BLaER1 treated with 17β-estradiol and CSF1 and Interleukin-3, amounts not matched to agents 10 nM and 100 nM (cell line): ENCODE results near the gene LRRC25.

ENCODE experiments used
- H3K27ac ChIP-seq, 11 experiments: shearing (Covaris generic); formaldehyde crosslinking; 2 replicates each; pipeline ENCODE4 v1.8.1; 2022
- H3K27me3 ChIP-seq, 11 experiments: shearing (Covaris generic); formaldehyde crosslinking; 2 replicates each; pipeline ENCODE4 v1.8.1; 2022
- H3K36me3 ChIP-seq, 11 experiments: shearing (Covaris generic); formaldehyde crosslinking; 2 replicates each; pipeline ENCODE4 v1.8.1; 2022
- H3K4me1 ChIP-seq, 10 experiments: shearing (Covaris generic); formaldehyde crosslinking; 2 replicates each; pipeline ENCODE4 v1.8.1; 2022
- H3K4me2 ChIP-seq, 11 experiments: shearing (Covaris generic); formaldehyde crosslinking; 2 replicates each; pipeline ENCODE4 v1.8.1; 2022
- H3K4me3 ChIP-seq, 10 experiments: shearing (Covaris generic); formaldehyde crosslinking; 2 replicates each; pipeline ENCODE4 v1.8.1; 2022
- H3K9ac ChIP-seq, 11 experiments: shearing (Covaris generic); formaldehyde crosslinking; 2 replicates each; pipeline ENCODE4 v1.8.1; 2022
- H3K9me3 ChIP-seq, 11 experiments: shearing (Covaris generic); formaldehyde crosslinking; replicated peaks in 1 of 11; 2 replicates each; pipeline ENCODE4 v1.8.1; 2022
- H4K20me1 ChIP-seq, 11 experiments: shearing (Covaris generic); formaldehyde crosslinking; 2 replicates each; pipeline ENCODE4 v1.8.1; 2022
- Cebpa-rat ChIP-seq, 11 experiments: shearing (Covaris generic); IDR thresholded peaks; 2 replicates each; pipeline ENCODE4 v1.8.1; 2022

LRRC25 gene

GRCh38 chr19:18392926-18393325 is 4.5 kb downstream of the LRRC25 start:
- peak overlapping the region; percentile 15 to 99 (median 66); a peak in 21 of 22 replicates for H3K4me2 ChIP-seq

DNA sequence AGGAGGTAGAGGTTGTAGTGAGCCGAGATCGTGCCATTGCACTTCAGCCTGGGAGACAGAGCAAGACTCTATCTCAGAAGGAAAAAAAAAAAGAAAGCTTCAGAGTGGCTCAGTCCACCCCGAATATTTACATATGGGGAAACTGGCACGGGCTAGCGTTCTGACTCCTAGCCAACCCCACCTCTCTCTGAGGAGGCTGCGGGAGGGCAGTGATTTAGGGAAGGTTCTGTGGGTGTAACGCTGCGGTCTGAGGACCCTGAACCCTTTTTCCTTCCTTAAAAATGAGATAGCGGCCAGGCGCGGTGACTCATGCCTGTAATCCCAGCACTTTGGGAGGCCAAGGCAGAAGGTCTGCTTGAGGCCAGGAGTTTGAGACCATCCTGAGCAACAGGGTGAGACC is 5.0 kb downstream of the LRRC25 start:
- Histone ChIP-seq H3K27me3 (peaks cover 0 to 50% (median 26%) of the 10 kb centered on the region in 11 experiments; a peak in 17 of 22 replicates), H3K9ac (peak overlapping the region in 6 of 11 experiments; percentile 10 to 86 (median 66); a peak in 10 of 22 replicates)
- TF ChIP-seq Cebpa-rat (IDR thresholded peaks at IDR 0.05): no peak

More at GRCh38 chr19:18392926-18393325, 4.5 kb downstream of the LRRC25 start:
- H3K36me3 ChIP-seq: peaks cover 0 to 88% (median 0%) of the 10 kb centered on the region in 11 experiments; a peak in 6 of 22 replicates
- H3K9me3 ChIP-seq: no peaks in the 10 kb centered on the region
- peaks cover 0 to 68% (median 0%) of the 10 kb centered on the region in 11 experiments; a peak in 5 of 22 replicates for H4K20me1 ChIP-seq
- peak overlapping the region in 6 of 11 experiments; percentile 40 to 85 (median 74); a peak in 12 of 22 replicates for H3K27ac ChIP-seq
- peaks cover 22 to 100% (median 45%) of the 10 kb centered on the region in 10 experiments for H3K4me1 ChIP-seq
- peak overlapping the region in 4 of 10 experiments; percentile 21 to 97 (median 78); a peak in 6 of 20 replicates for H3K4me3 ChIP-seq
- peak overlapping the region in 5 of 11 experiments; percentile 10 to 86 (median 77); a peak in 10 of 22 replicates for H3K9ac ChIP-seq
- H3K27me3 ChIP-seq: peaks cover 0 to 48% (median 20%) of the 10 kb centered on the region in 11 experiments; a peak in 17 of 22 replicates
- TF ChIP-seq Cebpa-rat (IDR thresholded peaks at IDR 0.05): no peak

DNA sequence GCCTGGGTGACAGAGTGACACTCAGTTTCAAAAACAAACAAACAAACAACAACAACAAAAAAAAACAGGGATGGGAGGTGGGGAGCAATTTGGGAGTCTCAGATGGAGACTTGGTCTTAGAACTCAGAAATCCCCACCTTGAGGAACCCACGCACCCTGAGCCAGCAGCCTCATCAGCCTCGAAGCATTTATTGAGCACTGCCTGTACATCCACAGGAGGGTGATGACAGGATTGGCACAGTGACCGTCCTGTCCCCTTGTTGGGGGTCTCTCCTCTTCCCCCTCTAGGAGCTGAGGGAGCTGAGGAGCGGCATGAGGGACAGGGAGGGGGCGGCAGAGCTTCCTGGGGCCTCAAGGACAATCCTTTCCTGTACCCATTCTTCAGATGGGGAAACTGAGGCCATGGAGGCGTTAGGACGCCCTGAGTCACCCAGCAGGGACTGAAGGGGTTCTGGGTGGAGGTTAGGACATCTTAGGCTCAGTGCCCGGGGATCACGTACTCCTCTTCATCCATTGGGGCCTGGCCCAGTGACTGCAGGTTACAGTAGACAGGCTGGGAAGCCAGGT is 5.8 kb downstream of the LRRC25 start:
- peak overlapping the region in 3 of 10 experiments; percentile 32 to 97 (median 81); a peak in 6 of 20 replicates for H3K4me3 ChIP-seq
- peak overlapping the region in 8 of 11 experiments; percentile 56 to 99 (median 80); a peak in 15 of 22 replicates for H3K4me2 ChIP-seq
- H3K36me3 ChIP-seq: peaks cover 0 to 83% (median 0%) of the 10 kb centered on the region in 11 experiments; a peak in 6 of 22 replicates
- peak overlapping the region in 6 of 11 experiments; percentile 33 to 85 (median 54); a peak in 9 of 22 replicates for H3K27ac ChIP-seq
- no peaks in the 10 kb centered on the region for H3K9me3 ChIP-seq
- H3K27me3 ChIP-seq: peaks cover 0 to 52% (median 34%) of the 10 kb centered on the region in 11 experiments; a peak in 17 of 22 replicates
- H3K9ac ChIP-seq: peak overlapping the region in 5 of 11 experiments; percentile 15 to 86 (median 66); a peak in 8 of 22 replicates
- TF ChIP-seq Cebpa-rat (IDR thresholded peaks at IDR 0.05): no peak
- peaks cover 27 to 100% (median 48%) of the 10 kb centered on the region in 10 experiments for H3K4me1 ChIP-seq
- H4K20me1 ChIP-seq: peaks cover 0 to 70% (median 0%) of the 10 kb centered on the region in 11 experiments; a peak in 5 of 22 replicates

More for the DNA sequence above, 5.0 kb downstream of the LRRC25 start:
- H3K36me3 ChIP-seq: peaks cover 0 to 90% (median 0%) of the 10 kb centered on the region in 11 experiments; a peak in 6 of 22 replicates
- peak overlapping the region in 6 of 11 experiments; percentile 40 to 85 (median 74); a peak in 12 of 22 replicates for H3K27ac ChIP-seq
- peak overlapping the region in 4 of 10 experiments; percentile 25 to 97 (median 78); a peak in 7 of 20 replicates for H3K4me3 ChIP-seq
- H3K9me3 ChIP-seq: no peaks in the 10 kb centered on the region
- peaks cover 23 to 100% (median 46%) of the 10 kb centered on the region in 10 experiments for H3K4me1 ChIP-seq
- H3K4me2 ChIP-seq: peak overlapping the region; percentile 15 to 99 (median 66)
- peaks cover 0 to 68% (median 0%) of the 10 kb centered on the region in 11 experiments; a peak in 5 of 22 replicates for H4K20me1 ChIP-seq

GRCh38 chr19:18390065-18390907 is 7.1 kb downstream of the LRRC25 start:
- peaks cover 27 to 100% (median 58%) of the 10 kb centered on the region in 10 experiments for H3K4me1 ChIP-seq
- no peak overlapping the region for H3K27ac ChIP-seq
- H3K9ac ChIP-seq: peak overlapping the region in 2 of 11 experiments; percentile 53 to 86; a peak in 3 of 22 replicates

GRCh38 chr19:18389726-18390064 is 7.7 kb downstream of the LRRC25 start:
- H3K4me2 ChIP-seq: peak overlapping the region in 3 of 11 experiments; percentile 95 to 99 (median 99); a peak in 6 of 22 replicates
- no peak overlapping the region for H3K4me3 ChIP-seq

More at GRCh38 chr19:18390065-18390907, 7.1 kb downstream of the LRRC25 start:
- H3K36me3 ChIP-seq: peaks cover 0 to 70% (median 0%) of the 10 kb centered on the region in 11 experiments; a peak in 6 of 22 replicates
- peak overlapping the region in 1 of 10 experiments; percentile 97; a peak in 3 of 20 replicates for H3K4me3 ChIP-seq
- H3K27me3 ChIP-seq: peaks cover 0 to 54% (median 35%) of the 10 kb centered on the region in 11 experiments; a peak in 17 of 22 replicates
- H4K20me1 ChIP-seq: peaks cover 0 to 58% (median 0%) of the 10 kb centered on the region in 11 experiments; a peak in 4 of 22 replicates
- H3K4me2 ChIP-seq: peak overlapping the region in 3 of 11 experiments; percentile 95 to 99 (median 99); a peak in 6 of 22 replicates
- H3K9me3 ChIP-seq: no peaks in the 10 kb centered on the region
- no peak for TF ChIP-seq Cebpa-rat (IDR thresholded peaks at IDR 0.05)

DNA sequence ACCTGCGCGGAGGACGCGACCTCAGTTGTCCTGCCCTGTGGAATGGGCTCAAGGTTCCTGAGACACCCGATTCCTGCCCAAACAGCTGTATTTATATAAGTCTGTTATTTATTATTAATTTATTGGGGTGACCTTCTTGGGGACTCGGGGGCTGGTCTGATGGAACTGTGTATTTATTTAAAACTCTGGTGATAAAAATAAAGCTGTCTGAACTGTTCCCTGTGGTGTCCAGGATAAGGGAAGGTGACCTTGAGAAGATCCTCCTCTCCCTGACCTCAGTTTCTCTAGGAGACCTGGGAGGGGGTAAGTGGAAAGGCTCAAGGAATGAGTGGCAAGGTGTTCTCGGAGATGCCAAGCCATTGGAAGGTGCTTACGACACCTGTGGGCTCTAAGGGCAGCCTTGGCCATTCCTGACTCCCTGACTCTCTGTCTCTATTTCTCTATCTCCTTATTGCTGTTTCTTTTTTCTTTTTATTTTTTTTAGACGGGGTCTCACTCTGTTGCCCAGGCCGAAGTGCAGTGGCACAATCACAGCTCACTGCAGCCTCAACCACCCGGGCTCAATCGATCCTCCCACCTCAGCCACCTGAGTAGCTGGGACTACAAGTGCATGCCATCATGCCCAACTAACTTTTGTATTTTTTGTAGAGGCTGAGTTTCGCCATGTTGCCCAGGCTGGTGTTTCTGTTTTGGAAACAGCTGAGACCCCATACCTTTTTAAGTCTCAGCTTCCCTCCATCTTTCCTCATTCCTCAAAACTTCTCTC is 8.3 kb downstream of the LRRC25 start:
- H3K4me1 ChIP-seq: peaks cover 27 to 95% (median 61%) of the 10 kb centered on the region in 10 experiments
- H3K4me3 ChIP-seq: peak overlapping the region in 7 of 10 experiments; percentile 38 to 58 (median 45); a peak in 12 of 20 replicates
- peaks cover 0 to 58% (median 0%) of the 10 kb centered on the region in 11 experiments; a peak in 6 of 22 replicates for H3K36me3 ChIP-seq
- no peak overlapping the region for H3K27ac ChIP-seq
- peaks cover 0 to 54% (median 35%) of the 10 kb centered on the region in 11 experiments; a peak in 17 of 22 replicates for H3K27me3 ChIP-seq
- peak overlapping the region; percentile 83 to 99 (median 89) for H3K4me2 ChIP-seq
- peak overlapping the region in 8 of 11 experiments; percentile 26 to 86 (median 57); a peak in 9 of 22 replicates for H3K9ac ChIP-seq
- TF ChIP-seq Cebpa-rat (IDR thresholded peaks at IDR 0.05): no peak
- H4K20me1 ChIP-seq: peaks cover 0 to 57% (median 0%) of the 10 kb centered on the region in 11 experiments; a peak in 4 of 22 replicates
- no peaks in the 10 kb centered on the region for H3K9me3 ChIP-seq

More at GRCh38 chr19:18389726-18390064, 7.7 kb downstream of the LRRC25 start:
- Histone ChIP-seq H3K9ac (peak overlapping the region in 2 of 11 experiments; percentile 53 to 86; a peak in 4 of 22 replicates), H4K20me1 (peaks cover 0 to 57% (median 0%) of the 10 kb centered on the region in 11 experiments; a peak in 4 of 22 replicates), H3K27ac (no peak overlapping the region), H3K27me3 (peaks cover 0 to 54% (median 35%) of the 10 kb centered on the region in 11 experiments; a peak in 17 of 22 replicates), H3K36me3 (peaks cover 0 to 64% (median 0%) of the 10 kb centered on the region in 11 experiments; a peak in 6 of 22 replicates), H3K4me1 (peaks cover 27 to 100% (median 61%) of the 10 kb centered on the region in 10 experiments), H3K9me3 (no peaks in the 10 kb centered on the region)
- TF ChIP-seq Cebpa-rat (IDR thresholded peaks at IDR 0.05): no peak
